ENCODE measurements around the gene OTOF. TPM values are rescaled to one million over a fixed set of nuclear protein-coding genes. Genes with fewer than 3 reads are reported as not detected.

The OTOF gene
- total and polyA plus RNA-seq, 9 of the 15 experiments (the other 6 are each of a cell fraction or from before 2014, with no cell fraction given), result 0.03 to 0.11 (median 0.06) TPM; not detected in 5

DNA sequence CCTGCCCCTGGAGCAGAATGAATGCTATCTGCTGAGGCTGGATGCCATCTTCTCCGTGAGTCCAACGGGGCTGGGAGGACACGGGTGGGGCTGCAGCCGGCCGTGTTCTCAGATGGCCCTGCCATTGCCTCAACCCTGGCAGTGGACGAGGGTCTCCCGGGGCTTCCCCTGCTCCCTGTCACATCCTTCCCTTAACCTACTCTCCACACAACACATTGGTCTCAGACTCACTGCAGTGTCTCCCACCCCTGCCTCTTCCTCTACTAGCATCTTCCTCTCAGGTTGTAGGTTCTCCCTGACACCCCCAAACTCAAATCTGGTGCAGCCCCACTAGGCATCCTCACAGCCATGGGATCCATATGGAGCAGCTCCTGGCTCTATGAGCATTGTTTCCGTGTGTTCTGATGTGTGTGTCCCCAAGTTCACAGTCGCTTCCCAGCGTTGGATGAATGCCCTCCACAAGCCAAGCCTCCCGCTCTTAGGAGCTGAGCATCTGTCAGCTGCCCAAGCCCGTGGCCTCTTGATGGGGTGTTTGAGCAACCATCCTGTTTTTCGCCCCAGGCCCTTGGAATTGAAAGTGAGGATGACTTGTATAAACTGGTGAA, 27.8 kb downstream of the OTOF start (continued):
- no peak for TF ChIP-seq ZNF766 (CRISPR knock-in tag; conservative IDR thresholded peaks at IDR 0.05)
- TF ChIP-seq MAFG (tag; conservative IDR thresholded peaks at IDR 0.05), result no peak
- no peak for TF ChIP-seq STAT5A (IDR thresholded peaks at IDR 0.05; ENCODE audit: borderline replicate concordance, low read length)
- TF ChIP-seq FOXP1 (CRISPR knock-in tag; IDR thresholded peaks at IDR 0.05), result no peak
- TF ChIP-seq DIDO1 (tag; IDR thresholded peaks at IDR 0.05; ENCODE audit: low read depth), result no peak
- no peak for TF ChIP-seq PHF21A (IDR thresholded peaks at IDR 0.05; ENCODE audit: borderline replicate concordance, low read depth)
- TF ChIP-seq, protein P1, sequence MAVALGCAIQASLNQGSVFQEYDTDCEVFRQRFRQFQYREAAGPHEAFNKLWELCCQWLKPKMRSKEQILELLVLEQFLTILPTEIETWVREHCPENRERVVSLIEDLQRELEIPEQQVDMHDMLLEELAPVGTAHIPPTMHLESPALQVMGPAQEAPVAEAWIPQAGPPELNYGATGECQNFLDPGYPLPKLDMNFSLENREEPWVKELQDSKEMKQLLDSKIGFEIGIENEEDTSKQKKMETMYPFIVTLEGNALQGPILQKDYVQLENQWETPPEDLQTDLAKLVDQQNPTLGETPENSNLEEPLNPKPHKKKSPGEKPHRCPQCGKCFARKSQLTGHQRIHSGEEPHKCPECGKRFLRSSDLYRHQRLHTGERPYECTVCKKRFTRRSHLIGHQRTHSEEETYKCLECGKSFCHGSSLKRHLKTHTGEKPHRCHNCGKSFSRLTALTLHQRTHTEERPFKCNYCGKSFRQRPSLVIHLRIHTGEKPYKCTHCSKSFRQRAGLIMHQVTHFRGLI (CRISPR knock-in tag; IDR thresholded peaks at IDR 0.05), result no peak
- no peak for TF ChIP-seq ZNF583 (CRISPR knock-in tag; IDR thresholded peaks at IDR 0.05)

DNA sequence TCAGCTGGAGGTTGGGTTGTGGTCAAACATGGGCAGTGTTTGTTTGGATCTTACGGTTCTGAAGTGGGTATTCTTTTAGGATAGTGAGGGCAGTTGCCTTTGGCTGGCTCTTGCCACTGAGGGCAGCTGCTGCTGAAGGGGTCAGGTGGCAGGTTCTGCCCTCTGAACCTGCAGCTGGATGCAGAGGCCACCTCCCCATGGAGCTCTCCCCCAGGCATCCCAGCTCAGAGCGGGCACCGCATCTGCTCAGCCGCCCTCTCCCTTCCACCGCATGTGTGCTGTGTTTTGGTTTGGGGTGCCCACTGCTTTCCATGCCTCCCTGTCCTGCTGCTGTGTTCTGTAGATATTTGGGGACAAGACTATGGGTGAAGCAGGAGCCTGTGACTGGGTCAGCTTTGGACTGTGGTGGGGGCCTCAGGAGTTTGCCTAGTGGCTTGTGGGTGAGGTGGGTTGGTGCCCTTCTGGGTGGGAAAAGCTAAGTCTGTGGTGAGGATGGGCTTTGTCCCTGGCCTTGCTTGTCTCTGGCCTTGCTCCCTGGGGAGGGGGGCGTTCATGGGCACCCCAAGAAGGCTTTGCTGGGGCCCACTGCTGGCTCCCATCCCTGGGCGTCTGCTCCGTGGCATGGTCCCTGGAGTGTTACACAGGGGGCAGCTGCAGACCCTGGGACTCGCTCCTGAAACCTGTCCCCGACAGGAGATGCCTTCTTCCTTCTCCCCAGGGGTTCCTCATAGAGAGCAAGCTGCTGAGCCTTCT, 28.5 kb downstream of the OTOF start:
- Histone ChIP-seq H3K27me3 (ENCODE audit: control insufficient read depth in 2 of 2, insufficient read depth in 2 of 2, low read length in 2 of 2) (peaks cover 0 to 20% of the 10 kb centered on the region in 2 experiments; a peak in 3 of 5 replicates), H3K9me1 (ENCODE audit: control insufficient read depth, insufficient read depth, low read length) (no peaks in the 10 kb centered on the region), H3K36me3 (ENCODE audit: control insufficient read depth, insufficient read depth, low read length) (no peaks in the 10 kb centered on the region), H3K4me3 (no peak overlapping the region), H2AFZ (ENCODE audit: low read depth, low read length) (no peak overlapping the region), H4K20me1 (replicated peaks; ENCODE audit: control insufficient read depth, insufficient read depth, low read length) (no peaks in the 10 kb centered on the region), H3K4me2 (ENCODE audit: insufficient read depth, low read length) (no peak overlapping the region), H3K27ac (ENCODE audit: extremely low read depth, low read depth, low read length) (no peak overlapping the region), H3K79me2 (ENCODE audit: control insufficient read depth, insufficient read depth, low read length) (no peaks in the 10 kb centered on the region), H3K9me3 (replicated peaks; ENCODE audit: control insufficient read depth, insufficient read depth, low read depth, low read length) (no peaks in the 10 kb centered on the region), H3K9ac (ENCODE audit: insufficient read depth in 1 of 2, low read depth in 2 of 2, low read length in 2 of 2) (0 out of 4 replicates have a peak overlapping the region, but pooled peaks of 1 of the 2 experiments have one; percentile 13), H3K4me1 (replicated peaks in 1 of 2; ENCODE audit: control insufficient read depth in 2 of 2, insufficient read depth in 2 of 2, low read length in 2 of 2) (peaks cover 0 to 4% of the 10 kb centered on the region in 2 experiments; a peak in 2 of 5 replicates)
- intact Hi-C loops (cut with micrococcal nuclease) (no loop called here), in situ Hi-C loops (cut with MboI) (no loop called here)
- ChIA-PET POLR2A (interaction anchor here (0.5 to 0.8 kb wide), 4 partner anchors 10 to 576 kb away, joined by 3 read pairs; no protein-coding TSS in a partner anchor), CTCF (ENCODE audit: low intra/inter-chr PET ratio) (no interaction called here)
- BruUV-seq (replicated peaks), result no TSS peak
- no peak for FAIRE-seq
- DNase-seq (ENCODE audit: extremely low read depth in 1 of 4, low spot score in 3 of 4), result no peak
- peak; percentile 26; the same call in 2 of the 3 replicates for ATAC-seq
- WGBS (ENCODE audit: insufficient coverage, low coverage, missing lambda C conversion rate), result 30% methylated on average over 10 of the region's 10 CpGs
- TF ChIP-seq EGR1 (conservative IDR thresholded peaks at IDR 0.05) (no peak), TCF7L2 (IDR thresholded peaks at IDR 0.05; ENCODE audit: low read depth, low read length) (no peak), TBL1XR1 (IDR thresholded peaks at IDR 0.05; ENCODE audit: low read length in 2 of 2) (no peak), NFRKB (IDR thresholded peaks at IDR 0.05; ENCODE audit: low read depth) (no peak), ZFX (CRISPR knock-in tag; IDR thresholded peaks at IDR 0.05) (no peak), ZNF584 (CRISPR knock-in tag; IDR thresholded peaks at IDR 0.05; ENCODE audit: low read depth) (no peak), MEIS2 (IDR thresholded peaks at IDR 0.05; ENCODE audit: partially characterized antibody) (no peak), NCOA6 (IDR thresholded peaks at IDR 0.05) (no peak), XRCC4 (IDR thresholded peaks at IDR 0.05; ENCODE audit: extremely low read depth, insufficient read depth, insufficient read length) (no peak), PHF20 (IDR thresholded peaks at IDR 0.05; ENCODE audit: partially characterized antibody) (no peak), SIRT6 (IDR thresholded peaks at IDR 0.05; ENCODE audit: low read depth, low read length) (no peak)
- TF ChIP-seq, protein P2, sequence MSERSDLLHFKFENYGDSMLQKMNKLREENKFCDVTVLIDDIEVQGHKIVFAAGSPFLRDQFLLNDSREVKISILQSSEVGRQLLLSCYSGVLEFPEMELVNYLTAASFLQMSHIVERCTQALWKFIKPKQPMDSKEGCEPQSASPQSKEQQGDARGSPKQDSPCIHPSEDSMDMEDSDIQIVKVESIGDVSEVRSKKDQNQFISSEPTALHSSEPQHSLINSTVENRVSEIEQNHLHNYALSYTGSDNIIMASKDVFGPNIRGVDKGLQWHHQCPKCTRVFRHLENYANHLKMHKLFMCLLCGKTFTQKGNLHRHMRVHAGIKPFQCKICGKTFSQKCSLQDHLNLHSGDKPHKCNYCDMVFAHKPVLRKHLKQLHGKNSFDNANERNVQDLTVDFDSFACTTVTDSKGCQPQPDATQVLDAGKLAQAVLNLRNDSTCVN (CRISPR knock-in tag; IDR thresholded peaks at IDR 0.05), result no peak
